ENCODE results near the gene SGCA.

GRCh38 chr17:50136096-50136687 lies 29.6 kb upstream of the SGCA start:
- no peak for TF ChIP-seq POLR2AphosphoS5 (IDR thresholded peaks at IDR 0.05; ENCODE audit: low read depth, low read length)
- TF ChIP-seq POLR2A (IDR thresholded peaks at IDR 0.05; ENCODE audit: low read depth, low read length): no peak
